Measurements from ENCODE around the gene LETM1.

LETM1 gene

GRCh38 chr4:1826531-1827350 is 29.2 kb downstream of the LETM1 start:
- no peak for DNase-seq (ENCODE audit: low read depth in 2 of 2)

DNA sequence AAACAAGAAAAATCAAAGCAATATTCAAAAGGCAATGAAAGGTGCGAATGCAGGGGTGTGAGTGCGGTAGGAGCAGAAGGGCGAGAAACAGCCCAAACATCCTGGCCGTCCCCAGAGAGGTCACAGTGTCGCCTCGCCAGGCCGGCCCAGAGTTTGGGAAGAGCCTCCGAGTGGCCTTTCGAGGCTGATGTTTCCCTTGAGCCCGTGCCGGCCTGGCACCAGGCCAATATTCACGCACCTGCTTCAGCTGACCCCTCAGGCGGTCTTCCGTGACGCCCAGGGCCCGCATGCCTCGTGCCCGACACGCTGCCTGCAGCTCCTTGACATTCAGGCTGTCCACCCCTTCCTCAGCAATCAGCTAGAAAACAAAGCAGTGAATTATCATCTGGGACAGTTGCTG is 30.6 kb downstream of the LETM1 start:
- no peak for DNase-seq (ENCODE audit: low read depth in 2 of 2)

GRCh38 chr4:1824746-1825145 is 31.2 kb downstream of the LETM1 start:
- no peak for DNase-seq (ENCODE audit: low read depth in 2 of 2)

- no peak for DNase-seq (ENCODE audit: low read depth in 2 of 2)
These were observed 32.4 kb downstream of the LETM1 start for GRCh38 chr4:1823545-1823932.

DNA sequence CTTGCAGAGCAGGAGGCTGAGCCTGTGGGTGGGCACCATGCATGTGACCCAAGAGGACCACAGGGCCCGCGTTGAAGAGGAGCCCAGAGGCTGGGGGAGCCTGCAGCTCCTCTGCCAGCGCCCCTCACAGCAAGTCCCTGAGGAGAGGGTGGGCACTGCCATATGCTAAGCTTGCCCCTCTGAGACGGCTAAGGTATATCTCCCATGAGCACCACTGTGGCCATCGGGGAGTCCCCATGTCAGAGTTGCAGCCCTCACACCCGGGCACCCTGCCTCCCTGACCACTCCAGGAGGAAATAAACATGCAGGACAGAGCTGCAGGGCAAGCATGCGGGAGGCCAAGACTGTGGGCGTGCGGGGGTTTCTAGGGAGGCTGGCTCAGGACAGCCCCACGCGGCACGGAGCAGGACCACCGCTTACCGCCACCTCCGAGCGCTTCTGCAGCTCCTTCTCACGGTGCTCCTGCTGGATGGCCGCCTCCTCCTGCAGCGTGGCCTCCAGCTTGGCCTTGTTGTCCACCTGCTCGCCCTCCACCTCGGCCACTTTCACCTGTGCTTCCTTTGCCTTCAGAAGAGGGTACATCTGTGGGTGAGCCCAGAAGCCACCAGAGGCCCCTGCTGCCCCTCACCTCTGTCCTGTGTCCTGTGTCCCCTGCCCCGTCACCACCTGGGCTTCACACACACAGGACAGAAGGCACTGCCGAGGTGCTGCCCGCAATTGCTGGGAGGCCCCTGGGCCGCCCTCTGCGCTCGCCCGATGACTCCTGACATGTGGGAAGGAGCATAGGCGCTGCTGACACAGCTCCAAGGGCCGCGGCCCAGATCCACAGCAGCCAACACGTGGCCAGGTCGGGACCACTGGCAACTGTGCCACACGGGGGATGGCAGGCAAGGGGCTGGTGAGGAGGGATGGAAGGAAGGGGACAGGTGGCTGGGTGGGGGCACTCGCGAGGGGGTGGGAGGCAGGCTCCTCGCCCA is 33.1 kb downstream of the LETM1 start:
- no peak for DNase-seq (ENCODE audit: low read depth in 2 of 2)

- no peak for DNase-seq (ENCODE audit: low read depth in 2 of 2)
These were observed 34.0 kb downstream of the LETM1 start for GRCh38 chr4:1821679-1822567.

DNA sequence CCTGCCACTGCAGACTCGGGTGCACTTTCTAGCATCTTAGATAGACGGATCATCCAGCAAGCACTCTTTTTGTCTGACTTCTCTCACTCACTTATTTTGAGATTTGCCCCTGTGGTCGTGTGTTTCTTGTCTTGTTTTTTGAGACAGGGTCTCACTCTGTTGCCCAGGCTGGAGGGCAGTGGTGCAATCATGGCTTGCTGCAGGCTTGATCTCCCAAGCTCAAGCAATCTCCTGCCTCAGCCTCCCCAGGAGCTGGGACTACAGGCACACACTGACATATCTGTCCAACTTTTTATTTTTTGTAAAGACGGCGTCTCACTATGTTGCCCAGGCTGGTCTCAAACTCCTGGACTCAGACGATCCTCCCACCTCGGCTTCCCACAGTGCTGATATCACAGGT is 36.1 kb downstream of the LETM1 start:
- no peak for DNase-seq (ENCODE audit: low read depth in 2 of 2)

DNA sequence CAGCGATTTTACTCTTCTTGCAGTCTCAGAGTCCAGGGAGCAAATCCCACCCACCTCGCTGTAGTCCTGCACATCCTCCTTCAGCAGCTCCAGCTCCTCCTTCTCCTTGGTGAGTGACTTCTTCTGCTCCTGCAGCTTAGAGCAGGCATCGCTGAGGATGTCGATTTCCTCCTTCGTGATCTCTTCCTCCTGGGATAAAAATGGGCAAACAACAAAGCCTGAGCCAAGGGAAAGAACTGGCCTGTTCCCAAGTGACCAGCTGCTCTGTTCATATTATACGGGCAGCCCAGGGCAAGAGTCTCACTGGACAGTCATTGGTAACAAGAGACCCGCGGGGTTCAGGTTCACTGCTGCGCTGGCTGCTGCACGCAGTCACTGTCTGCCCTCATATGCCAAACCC is 36.7 kb downstream of the LETM1 start:
- DNase-seq (ENCODE audit: low read depth in 2 of 2), result no peak

- DNase-seq (ENCODE audit: low read depth in 2 of 2), result no peak
These were observed 39.7 kb downstream of the LETM1 start for GRCh38 chr4:1815997-1816860.

- no peak for DNase-seq (ENCODE audit: low read depth in 2 of 2)
These were observed 40.6 kb downstream of the LETM1 start for GRCh38 chr4:1815096-1815996.

DNA sequence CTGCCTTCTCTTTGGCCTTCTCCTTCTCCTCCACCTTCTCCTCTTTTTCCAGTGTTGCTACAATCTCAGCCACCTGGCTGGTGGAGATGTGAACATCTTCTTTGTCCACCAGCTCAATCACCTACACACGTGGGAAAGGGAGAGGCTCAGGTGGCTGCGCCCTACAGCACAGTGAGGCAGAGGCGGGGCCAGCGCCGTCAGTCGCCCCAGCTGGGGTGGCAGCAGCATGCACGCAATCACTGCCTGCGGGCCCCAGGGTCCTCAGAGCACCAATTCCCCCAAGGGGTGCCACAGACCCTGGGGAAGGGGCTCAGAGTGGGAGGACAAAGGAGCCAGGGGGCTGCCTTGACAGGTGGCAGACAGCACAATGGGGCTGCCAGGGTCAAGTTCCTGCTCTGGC is 41.5 kb downstream of the LETM1 start:
- DNase-seq (ENCODE audit: low read depth in 2 of 2), result no peak

- no peak for DNase-seq (ENCODE audit: low read depth in 2 of 2)
These were observed 42.0 kb downstream of the LETM1 start for GRCh38 chr4:1813915-1814314.

- DNase-seq (ENCODE audit: low read depth in 2 of 2), result no peak
These were observed 42.7 kb downstream of the LETM1 start for GRCh38 chr4:1813231-1813630.

DNA sequence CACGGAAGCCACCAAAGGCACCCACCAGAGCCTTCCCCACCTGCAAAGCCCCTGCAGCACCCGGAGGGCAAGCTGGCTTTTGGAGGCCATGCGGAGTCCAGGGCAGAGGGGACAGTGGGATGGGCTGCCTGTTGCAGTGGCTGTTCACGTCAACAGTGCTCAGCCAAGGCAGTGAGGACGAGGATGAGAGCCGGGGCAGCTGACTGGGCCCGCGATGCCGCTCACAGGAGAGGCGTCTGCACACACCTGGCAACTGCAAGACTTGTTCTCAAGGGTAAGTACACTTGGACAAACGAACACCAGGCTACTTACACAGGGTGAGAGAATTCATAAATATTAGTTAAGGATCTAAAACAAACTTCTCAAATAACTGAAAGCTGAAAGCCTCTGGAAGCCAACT is 43.2 kb downstream of the LETM1 start:
- DNase-seq (ENCODE audit: low read depth in 2 of 2), result no peak

DNA sequence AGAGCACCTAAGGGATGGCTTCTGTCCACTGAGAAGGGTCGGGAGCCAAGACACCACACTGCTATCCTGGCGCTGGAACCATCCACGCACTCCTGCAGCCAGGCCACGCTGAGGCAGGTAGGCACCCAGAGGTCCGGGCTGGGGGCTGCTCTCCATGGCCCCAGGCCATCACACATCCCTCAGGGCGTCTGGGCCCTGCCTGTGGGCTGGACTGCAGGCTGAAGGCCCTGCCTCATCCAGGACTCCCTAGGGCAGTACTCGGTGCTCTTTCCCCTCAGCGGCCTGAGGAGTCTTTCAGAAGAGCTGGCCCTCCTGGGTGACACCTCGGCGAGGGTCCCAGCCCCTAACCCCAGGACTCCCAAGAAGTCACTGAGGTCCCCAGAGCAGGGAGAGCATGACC is 45.2 kb downstream of the LETM1 start:
- DNase-seq (ENCODE audit: low read depth in 2 of 2), result no peak

DNA sequence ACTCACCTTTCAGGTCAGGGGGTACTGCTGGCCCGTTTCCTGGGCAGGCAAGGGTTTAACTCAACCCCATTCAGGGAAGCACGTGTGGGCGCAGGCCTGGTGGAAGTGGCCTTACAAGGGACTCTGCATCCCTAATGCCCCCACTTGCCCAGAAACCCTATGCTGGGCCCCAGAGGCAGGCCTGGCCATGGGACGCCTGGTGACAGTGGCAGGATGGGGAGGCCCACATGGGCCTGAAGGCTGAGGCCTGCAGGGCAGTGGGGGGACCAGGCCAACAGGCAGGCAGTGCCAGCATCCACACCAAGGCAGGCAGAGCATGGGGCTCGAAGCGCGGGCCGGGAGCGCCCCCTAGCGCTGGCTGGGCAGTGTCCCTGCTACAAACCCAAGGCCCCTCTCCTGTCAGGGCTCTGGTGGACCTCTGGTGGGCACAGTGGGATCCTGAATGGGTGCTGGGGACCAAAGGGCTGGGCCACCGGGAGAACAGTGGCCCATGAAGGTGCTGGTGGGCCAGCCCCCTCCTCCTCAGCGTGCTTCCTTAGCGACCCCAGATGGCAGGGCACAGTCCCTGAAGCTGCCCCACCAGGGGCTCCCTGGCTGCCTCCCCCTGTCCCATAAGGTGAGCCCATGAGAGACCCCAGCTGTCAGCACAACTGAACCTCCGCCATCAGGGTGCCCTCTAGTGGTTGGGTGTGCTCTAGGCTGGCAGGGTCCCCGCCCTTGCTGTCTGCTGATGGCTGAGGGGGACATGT is 46.0 kb downstream of the LETM1 start:
- peak; percentile 11 to 27 for DNase-seq (ENCODE audit: low read depth in 2 of 2)

DNA sequence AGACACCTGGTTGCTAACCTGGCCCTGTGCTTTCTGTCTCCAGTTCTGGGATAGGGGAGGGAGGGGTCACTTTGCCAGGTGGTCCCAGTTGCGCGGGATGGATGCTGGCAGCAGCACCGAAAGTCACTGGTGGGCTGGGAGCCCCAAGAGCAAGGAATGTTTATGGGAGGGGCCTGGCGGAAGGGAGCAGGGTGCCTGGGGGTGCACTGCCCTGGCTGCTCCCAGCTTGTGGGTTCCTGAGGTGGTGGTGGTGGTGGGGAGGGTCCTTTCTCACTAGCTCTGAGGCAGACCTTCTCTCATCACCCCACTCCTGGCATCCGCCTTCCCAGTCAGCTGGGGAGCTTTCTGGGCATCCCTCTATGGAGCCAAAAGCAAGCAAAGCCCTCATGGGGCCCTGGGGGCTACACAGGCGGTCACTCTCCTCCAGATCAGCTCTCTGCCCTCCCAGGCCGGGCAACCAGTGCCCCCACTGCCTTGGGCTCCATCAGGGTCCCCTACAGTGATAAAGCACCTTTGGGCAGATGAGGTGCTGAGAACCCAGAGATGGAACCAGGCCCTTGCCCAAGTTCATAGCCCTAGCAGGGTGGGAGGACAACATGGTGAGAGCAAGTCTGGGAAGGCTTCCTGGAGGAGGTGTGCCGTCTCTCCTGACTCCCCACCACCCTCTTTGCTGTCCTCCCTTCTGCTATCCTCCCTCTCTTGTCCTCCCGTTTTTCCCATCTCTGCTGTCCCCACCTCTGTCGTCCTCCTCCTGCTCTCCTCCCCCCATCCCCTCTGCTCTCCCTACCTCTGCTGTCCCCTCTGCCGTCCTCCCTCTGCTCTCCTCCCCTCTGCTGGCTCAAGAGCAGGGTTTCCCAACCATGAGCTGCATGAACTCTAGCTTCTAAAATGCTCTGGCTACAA is 46.9 kb downstream of the LETM1 start:
- no peak for DNase-seq (ENCODE audit: low read depth in 2 of 2)

DNA sequence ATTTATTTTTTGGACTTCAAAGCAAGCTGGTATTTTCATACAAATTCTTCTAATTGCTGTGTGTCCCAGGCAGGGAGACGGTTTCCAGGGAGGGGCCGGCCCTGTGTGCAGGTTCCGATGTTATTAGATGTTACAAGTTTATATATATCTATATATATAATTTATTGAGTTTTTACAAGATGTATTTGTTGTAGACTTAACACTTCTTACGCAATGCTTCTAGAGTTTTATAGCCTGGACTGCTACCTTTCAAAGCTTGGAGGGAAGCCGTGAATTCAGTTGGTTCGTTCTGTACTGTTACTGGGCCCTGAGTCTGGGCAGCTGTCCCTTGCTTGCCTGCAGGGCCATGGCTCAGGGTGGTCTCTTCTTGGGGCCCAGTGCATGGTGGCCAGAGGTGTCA is 47.6 kb downstream of the LETM1 start:
- DNase-seq (ENCODE audit: low read depth in 2 of 2), result no peak
